ENCODE results near the gene ZZZ3.
"Not testable (repeated sequence)": the region's sequence is repeated elsewhere in the genome, so short reads cannot be mapped to it uniquely, and the experiment has no call there.

ZZZ3 gene

GRCh38 chr1:77671836-77672235 is 10.6 kb downstream of the ZZZ3 start:
- in situ Hi-C loops (cut with HindIII; ENCODE audit: low sequenced_read_pairs): no loop called here

GRCh38 chr1:77670330-77670729 is 12.1 kb downstream of the ZZZ3 start:
- in situ Hi-C loops (cut with HindIII; ENCODE audit: low sequenced_read_pairs): no loop called here

GRCh38 chr1:77668924-77669449 is 13.5 kb downstream of the ZZZ3 start:
- in situ Hi-C loops (cut with HindIII; ENCODE audit: low sequenced_read_pairs): no loop called here

GRCh38 chr1:77664939-77665516 is 17.4 kb downstream of the ZZZ3 start:
- in situ Hi-C loops (cut with HindIII; ENCODE audit: low sequenced_read_pairs): no loop called here

- in situ Hi-C loops (cut with HindIII; ENCODE audit: low sequenced_read_pairs): no loop called here
Measured at GRCh38 chr1:77661696-77662095, 20.8 kb downstream of the ZZZ3 start.

GRCh38 chr1:77659879-77660593 is 22.4 kb downstream of the ZZZ3 start:
- in situ Hi-C loops (cut with HindIII; ENCODE audit: low sequenced_read_pairs): no loop called here

GRCh38 chr1:77658271-77658670 is 24.2 kb downstream of the ZZZ3 start:
- in situ Hi-C loops (cut with HindIII; ENCODE audit: low sequenced_read_pairs): no loop called here

GRCh38 chr1:77655431-77655974 is 27.0 kb downstream of the ZZZ3 start:
- in situ Hi-C loops (cut with HindIII; ENCODE audit: low sequenced_read_pairs): no loop called here

- in situ Hi-C loops (cut with HindIII; ENCODE audit: low sequenced_read_pairs): no loop called here
Measured at GRCh38 chr1:77652970-77653516, 29.4 kb downstream of the ZZZ3 start.

GRCh38 chr1:77652268-77652667 is 30.2 kb downstream of the ZZZ3 start:
- in situ Hi-C loops (cut with HindIII; ENCODE audit: low sequenced_read_pairs): no loop called here

- in situ Hi-C loops (cut with HindIII; ENCODE audit: low sequenced_read_pairs): no loop called here
Measured at GRCh38 chr1:77649127-77649526, 33.3 kb downstream of the ZZZ3 start.

GRCh38 chr1:77646224-77646623 is 36.2 kb downstream of the ZZZ3 start:
- in situ Hi-C loops (cut with HindIII; ENCODE audit: low sequenced_read_pairs): not testable (repeated sequence)

- in situ Hi-C loops (cut with HindIII; ENCODE audit: low sequenced_read_pairs): no loop called here
Measured at GRCh38 chr1:77643456-77643855, 39.0 kb downstream of the ZZZ3 start.

GRCh38 chr1:77642941-77643340 is 39.5 kb downstream of the ZZZ3 start:
- in situ Hi-C loops (cut with HindIII; ENCODE audit: low sequenced_read_pairs): no loop called here

GRCh38 chr1:77642196-77642595 is 40.3 kb downstream of the ZZZ3 start:
- in situ Hi-C loops (cut with HindIII; ENCODE audit: low sequenced_read_pairs): no loop called here

- in situ Hi-C loops (cut with HindIII; ENCODE audit: low sequenced_read_pairs): no loop called here
Measured at GRCh38 chr1:77639557-77640069, 42.8 kb downstream of the ZZZ3 start.

- in situ Hi-C loops (cut with HindIII; ENCODE audit: low sequenced_read_pairs): no loop called here
Measured at GRCh38 chr1:77639056-77639455, 43.4 kb downstream of the ZZZ3 start.

GRCh38 chr1:77636864-77637263 is 45.6 kb downstream of the ZZZ3 start:
- in situ Hi-C loops (cut with HindIII; ENCODE audit: low sequenced_read_pairs): no loop called here

All from DLD1 (cell line).